ENCODE results near the gene PCGF3.

DNA sequence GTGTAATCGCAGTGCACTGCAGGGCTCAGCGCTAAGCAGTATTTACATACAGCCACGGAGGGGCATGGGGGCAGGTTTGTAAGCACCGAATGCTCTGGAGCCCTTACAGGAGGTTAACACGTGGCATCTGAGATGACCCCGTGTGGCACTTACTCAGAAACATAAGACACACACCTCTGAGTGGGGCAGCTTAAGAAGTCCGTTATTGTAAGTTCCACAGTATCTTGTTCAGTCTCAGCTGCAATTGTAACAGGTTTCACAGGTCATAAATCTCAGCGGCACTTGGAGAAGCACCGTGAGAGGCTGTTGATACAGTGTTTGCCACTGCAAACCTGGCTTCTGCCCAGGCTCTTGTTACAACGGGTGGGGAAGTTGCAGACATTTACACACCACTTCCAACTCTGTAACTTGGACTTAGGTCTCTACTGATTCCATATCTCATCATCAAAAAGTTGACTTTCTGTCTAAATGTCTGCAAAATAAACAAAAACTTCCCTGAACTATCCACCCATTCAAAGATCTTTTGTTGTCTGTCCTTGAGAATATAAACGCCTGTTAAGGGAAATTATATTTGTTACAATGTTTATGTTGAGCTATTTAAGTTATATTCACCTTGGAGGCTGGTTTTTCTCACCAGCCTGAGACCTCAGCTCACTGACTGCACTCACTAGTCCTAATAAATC is 110.0 kb downstream of the PCGF3 start:
- TF ChIP-seq, protein P1, sequence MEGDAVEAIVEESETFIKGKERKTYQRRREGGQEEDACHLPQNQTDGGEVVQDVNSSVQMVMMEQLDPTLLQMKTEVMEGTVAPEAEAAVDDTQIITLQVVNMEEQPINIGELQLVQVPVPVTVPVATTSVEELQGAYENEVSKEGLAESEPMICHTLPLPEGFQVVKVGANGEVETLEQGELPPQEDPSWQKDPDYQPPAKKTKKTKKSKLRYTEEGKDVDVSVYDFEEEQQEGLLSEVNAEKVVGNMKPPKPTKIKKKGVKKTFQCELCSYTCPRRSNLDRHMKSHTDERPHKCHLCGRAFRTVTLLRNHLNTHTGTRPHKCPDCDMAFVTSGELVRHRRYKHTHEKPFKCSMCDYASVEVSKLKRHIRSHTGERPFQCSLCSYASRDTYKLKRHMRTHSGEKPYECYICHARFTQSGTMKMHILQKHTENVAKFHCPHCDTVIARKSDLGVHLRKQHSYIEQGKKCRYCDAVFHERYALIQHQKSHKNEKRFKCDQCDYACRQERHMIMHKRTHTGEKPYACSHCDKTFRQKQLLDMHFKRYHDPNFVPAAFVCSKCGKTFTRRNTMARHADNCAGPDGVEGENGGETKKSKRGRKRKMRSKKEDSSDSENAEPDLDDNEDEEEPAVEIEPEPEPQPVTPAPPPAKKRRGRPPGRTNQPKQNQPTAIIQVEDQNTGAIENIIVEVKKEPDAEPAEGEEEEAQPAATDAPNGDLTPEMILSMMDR (IDR thresholded peaks at IDR 0.05), result no peak
- no peak for TF ChIP-seq POLR2A (IDR thresholded peaks at IDR 0.05)

Data from tibial nerve (tissue), 3 donors.